Dendritic cell treated with granulocyte-macrophage colony-stimulating factor and Interleukin-4, amounts not matched to agents 40 ng/mL and 50 ng/mL, for 4 days (primary cell): ENCODE data around the gene VDR.

Source experiments
- H3K27ac Mint-ChIP-seq: one replicate; pipeline ENCODE4 v1.8.0; 2022; ENCODE audit warnings: mild to moderate bottlenecking, mixed read lengths
- H3K27me3 Mint-ChIP-seq: one replicate; pipeline ENCODE4 v1.8.0; 2022; ENCODE audit warnings: mild to moderate bottlenecking, mixed read lengths
- H3K36me3 Mint-ChIP-seq: one replicate; pipeline ENCODE4 v1.8.0; 2022; ENCODE audit warnings: low read depth, mixed read lengths
- H3K4me1 Mint-ChIP-seq: one replicate; pipeline ENCODE4 v1.8.0; 2022; ENCODE audit warnings: low read depth, mixed read lengths
- H3K4me3 Mint-ChIP-seq: one replicate; pipeline ENCODE4 v1.8.0; 2022; ENCODE audit warnings: mild to moderate bottlenecking, moderate library complexity, mixed read lengths
- H3K9me3 Mint-ChIP-seq: one replicate; pipeline ENCODE4 v1.8.0; 2022; ENCODE audit warnings: mixed read lengths
- intact Hi-C: fragments of 100-400 bp; cut with micrococcal nuclease; formaldehyde crosslinking; loops from one replicate; pipeline ENCODE4 v1.15.0; 2022

VDR gene

GRCh38 chr12:47941475-47941780 lies 36.6 kb upstream of the VDR start:
- peaks cover 41% of the 10 kb centered on the region for H3K27me3 Mint-ChIP-seq
- H3K36me3 Mint-ChIP-seq: no peaks in the 10 kb centered on the region
- intact Hi-C loops: loop anchor here (10.0 kb wide), 1 partner anchor 227 kb away; no protein-coding TSS in a partner anchor
- H3K27ac Mint-ChIP-seq: peak overlapping the region; percentile 5
- peaks cover 26% of the 10 kb centered on the region for H3K4me1 Mint-ChIP-seq
- no peaks in the 10 kb centered on the region for H3K9me3 Mint-ChIP-seq
- H3K4me3 Mint-ChIP-seq: no peak overlapping the region

DNA sequence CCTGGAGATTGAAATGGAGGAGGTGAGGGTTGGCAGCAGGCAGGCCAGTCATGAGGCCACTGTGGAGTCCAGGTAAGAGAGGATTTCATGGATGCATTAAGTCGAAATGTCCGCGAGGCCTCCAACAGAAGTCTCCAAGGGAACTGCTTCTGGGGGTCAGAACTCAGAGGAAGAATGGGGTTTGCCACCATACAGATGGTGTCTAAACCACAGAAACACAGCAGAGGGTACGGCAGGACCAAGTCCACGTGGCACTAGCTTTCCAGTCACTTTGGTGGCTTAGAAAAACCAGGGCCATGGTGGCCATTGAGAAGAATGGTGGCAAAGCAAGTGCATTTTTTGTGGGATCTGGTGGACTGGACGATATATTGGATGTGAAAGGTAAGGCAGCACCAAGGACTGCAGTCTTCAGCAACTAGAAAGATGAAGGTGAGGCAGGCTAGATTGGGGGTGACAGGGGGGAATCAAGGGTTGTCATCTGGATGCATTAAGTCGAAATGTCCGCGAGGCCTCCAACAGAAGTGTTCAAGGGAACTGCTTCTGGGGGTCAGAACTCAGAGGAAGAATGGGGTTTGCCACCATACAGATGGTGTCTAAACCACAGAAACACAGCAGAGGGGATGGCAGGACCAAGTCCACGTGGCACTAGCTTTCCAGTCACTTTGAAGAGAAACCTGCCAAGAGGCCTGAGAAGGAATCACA lies 36.1 kb upstream of the VDR start:
- Mint-ChIP-seq H3K4me1 (peaks cover 21% of the 10 kb centered on the region), H3K9me3 (no peaks in the 10 kb centered on the region), H3K27ac (peak overlapping the region; percentile 5), H3K36me3 (no peaks in the 10 kb centered on the region), H3K27me3 (peaks cover 38% of the 10 kb centered on the region), H3K4me3 (no peak overlapping the region)
- intact Hi-C loops: loop anchor here (10.0 kb wide), 1 partner anchor 226 kb away; no protein-coding TSS in a partner anchor

DNA sequence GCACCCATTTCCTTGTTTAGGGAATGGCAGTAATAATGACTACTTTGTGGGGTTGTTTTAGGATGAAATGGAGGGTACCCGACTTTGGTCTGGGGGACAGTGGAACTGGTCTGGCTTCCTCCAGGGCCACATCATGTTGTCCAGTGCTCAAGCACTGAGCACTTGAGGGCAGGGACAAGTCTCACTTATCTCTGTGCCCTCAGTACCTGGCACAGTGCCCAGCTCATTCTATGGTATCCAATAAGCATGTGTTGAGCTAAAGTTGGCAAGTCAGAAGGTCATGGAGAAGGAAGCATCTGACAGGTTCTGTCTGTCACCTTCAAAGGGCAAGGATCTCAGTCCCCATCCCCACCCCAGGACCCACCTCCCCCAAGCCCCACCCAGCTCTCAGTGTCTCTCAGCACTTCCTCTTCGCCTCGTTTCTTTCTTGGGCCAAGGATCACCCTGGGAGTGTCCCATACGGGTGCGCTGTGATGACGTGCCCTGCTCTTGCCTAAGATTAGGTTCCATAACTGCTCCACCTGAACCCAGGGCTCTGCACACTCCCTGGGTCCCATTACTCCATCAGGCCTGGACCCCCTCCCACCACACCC lies 34.3 kb upstream of the VDR start:
- H3K9me3 Mint-ChIP-seq: no peaks in the 10 kb centered on the region
- no peak overlapping the region for H3K4me3 Mint-ChIP-seq
- peaks cover 39% of the 10 kb centered on the region for H3K27me3 Mint-ChIP-seq
- peaks cover 18% of the 10 kb centered on the region for H3K4me1 Mint-ChIP-seq
- intact Hi-C loops: no loop called here
- H3K36me3 Mint-ChIP-seq: no peaks in the 10 kb centered on the region
- H3K27ac Mint-ChIP-seq: no peak overlapping the region

DNA sequence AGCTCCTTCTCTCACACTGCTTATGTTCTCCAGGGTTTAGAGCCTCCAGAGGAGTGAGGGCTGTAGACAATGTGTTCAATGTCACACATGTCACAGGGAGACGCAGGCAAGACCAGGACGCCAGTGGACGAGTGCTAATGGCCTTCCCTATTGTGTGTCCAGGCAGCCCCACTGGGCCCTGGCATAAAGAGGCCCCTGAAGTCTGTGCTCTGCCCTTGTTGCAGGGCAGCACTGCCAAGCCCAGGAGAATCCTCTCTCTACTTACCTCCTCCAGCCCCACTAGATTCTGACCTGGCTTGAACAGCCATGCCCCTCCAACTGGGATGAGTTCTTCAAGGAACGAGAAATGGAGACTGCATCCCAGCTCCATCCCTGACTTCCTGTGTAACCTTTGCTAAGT lies 33.8 kb upstream of the VDR start:
- Mint-ChIP-seq H3K9me3 (no peaks in the 10 kb centered on the region), H3K27ac (no peak overlapping the region), H3K27me3 (peaks cover 38% of the 10 kb centered on the region), H3K4me1 (peaks cover 18% of the 10 kb centered on the region), H3K36me3 (no peaks in the 10 kb centered on the region), H3K4me3 (no peak overlapping the region)
- intact Hi-C loops: no loop called here

DNA sequence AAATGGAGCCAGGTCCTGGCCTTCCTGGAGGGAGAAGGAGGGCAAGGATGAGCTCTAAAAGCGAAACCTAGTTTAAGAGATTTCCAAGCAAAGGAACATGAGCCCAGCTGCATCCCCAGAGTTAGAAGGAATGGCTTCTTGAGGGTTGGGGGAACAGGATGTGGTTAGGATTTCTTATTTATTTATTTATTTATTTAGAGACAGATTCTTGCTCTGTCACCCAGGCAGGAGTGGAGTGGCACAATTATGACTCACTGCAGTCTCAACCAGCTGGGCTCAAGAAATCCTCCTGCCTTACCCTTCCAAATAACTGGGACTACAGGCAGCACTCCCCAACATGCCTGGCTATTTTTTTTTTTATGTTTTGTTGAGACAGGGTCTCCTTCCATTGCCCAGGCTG lies 33.3 kb upstream of the VDR start:
- H3K27ac Mint-ChIP-seq: no peak overlapping the region
- H3K27me3 Mint-ChIP-seq: peaks cover 36% of the 10 kb centered on the region
- peaks cover 18% of the 10 kb centered on the region for H3K4me1 Mint-ChIP-seq
- intact Hi-C loops: no loop called here
- H3K36me3 Mint-ChIP-seq: no peaks in the 10 kb centered on the region
- no peak overlapping the region for H3K4me3 Mint-ChIP-seq
- no peaks in the 10 kb centered on the region for H3K9me3 Mint-ChIP-seq

- H3K9me3 Mint-ChIP-seq: no peaks in the 10 kb centered on the region
- no peak overlapping the region for H3K4me3 Mint-ChIP-seq
- no peak overlapping the region for H3K27ac Mint-ChIP-seq
- H3K4me1 Mint-ChIP-seq: no peaks in the 10 kb centered on the region
- intact Hi-C loops: no loop called here
- peaks cover 24% of the 10 kb centered on the region for H3K27me3 Mint-ChIP-seq
- H3K36me3 Mint-ChIP-seq: no peaks in the 10 kb centered on the region
Observed at GRCh38 chr12:47935184-47935583, 30.4 kb upstream of the VDR start.

DNA sequence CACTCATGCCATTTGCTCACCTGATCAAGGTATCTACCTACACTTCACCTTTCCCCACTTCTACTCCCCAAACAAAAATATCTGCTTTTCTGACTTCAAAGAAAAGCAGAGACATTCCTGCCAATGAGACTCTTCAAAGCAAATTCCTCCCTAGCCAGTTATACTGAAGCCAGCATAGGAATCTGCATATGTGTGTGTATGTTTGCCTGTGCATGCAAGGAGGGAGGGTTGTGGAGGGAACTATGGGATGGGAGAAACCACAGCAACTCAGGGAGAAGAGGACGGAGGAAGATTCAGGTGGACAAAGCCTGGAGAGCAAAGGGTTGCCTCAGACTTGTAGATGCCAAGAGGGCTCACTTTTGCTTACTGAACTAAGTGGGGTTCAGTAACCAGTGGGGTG lies 26.4 kb upstream of the VDR start:
- intact Hi-C loops: no loop called here
- no peak overlapping the region for H3K27ac Mint-ChIP-seq
- H3K27me3 Mint-ChIP-seq: peaks cover 29% of the 10 kb centered on the region
- H3K4me3 Mint-ChIP-seq: no peak overlapping the region
- H3K9me3 Mint-ChIP-seq: no peaks in the 10 kb centered on the region
- no peaks in the 10 kb centered on the region for H3K36me3 Mint-ChIP-seq
- H3K4me1 Mint-ChIP-seq: no peaks in the 10 kb centered on the region

DNA sequence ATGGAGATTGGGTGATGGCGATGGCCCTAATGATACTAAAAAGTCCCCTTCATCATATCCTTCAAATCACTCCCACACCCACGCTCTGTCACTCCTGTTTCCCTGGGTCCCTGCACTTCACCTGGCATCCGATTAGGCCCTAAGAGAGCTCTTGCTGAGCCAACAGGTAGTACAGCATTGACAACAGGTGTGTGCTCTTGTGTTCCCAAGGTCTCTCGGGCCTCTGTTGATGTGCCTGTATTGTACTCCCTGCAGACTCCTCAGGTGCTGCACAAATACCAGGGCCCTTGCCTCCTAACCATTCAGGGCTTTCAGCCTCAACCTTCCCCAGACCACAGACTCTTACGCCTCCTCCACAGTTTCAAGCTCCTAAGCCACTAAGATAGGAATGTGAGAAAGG lies 25.8 kb upstream of the VDR start:
- no peak overlapping the region for H3K4me3 Mint-ChIP-seq
- H3K27ac Mint-ChIP-seq: no peak overlapping the region
- peaks cover 29% of the 10 kb centered on the region for H3K27me3 Mint-ChIP-seq
- H3K9me3 Mint-ChIP-seq: no peaks in the 10 kb centered on the region
- no peaks in the 10 kb centered on the region for H3K4me1 Mint-ChIP-seq
- no peaks in the 10 kb centered on the region for H3K36me3 Mint-ChIP-seq
- intact Hi-C loops: no loop called here

GRCh38 chr12:47927346-47927745 lies 22.6 kb upstream of the VDR start:
- H3K27ac Mint-ChIP-seq: no peak overlapping the region
- H3K4me3 Mint-ChIP-seq: no peak overlapping the region
- H3K36me3 Mint-ChIP-seq: no peaks in the 10 kb centered on the region
- intact Hi-C loops: no loop called here
- H3K9me3 Mint-ChIP-seq: no peaks in the 10 kb centered on the region
- peaks cover 38% of the 10 kb centered on the region for H3K27me3 Mint-ChIP-seq
- H3K4me1 Mint-ChIP-seq: peaks cover 5% of the 10 kb centered on the region

DNA sequence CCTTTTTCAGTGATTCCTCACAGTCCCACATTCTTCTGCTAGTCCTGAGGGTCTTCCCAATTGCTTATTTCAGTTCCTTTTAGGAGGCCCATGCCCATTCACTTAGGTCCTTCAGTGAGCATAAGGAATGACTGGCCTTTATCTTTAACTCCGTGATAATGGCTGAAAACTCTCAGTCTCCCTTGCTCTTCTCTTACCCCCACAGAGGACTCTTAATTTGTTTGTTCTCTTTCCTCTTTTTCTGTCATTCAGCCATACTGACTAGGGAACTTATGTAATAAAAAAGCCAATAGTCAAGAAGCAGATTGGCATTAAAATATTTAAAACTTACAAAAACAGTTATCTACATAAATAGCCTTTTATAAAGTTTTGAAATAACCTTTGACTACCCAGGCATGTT lies 17.1 kb upstream of the VDR start:
- Mint-ChIP-seq H3K27me3 (peaks cover 21% of the 10 kb centered on the region), H3K4me3 (no peak overlapping the region), H3K36me3 (no peaks in the 10 kb centered on the region), H3K9me3 (no peaks in the 10 kb centered on the region), H3K4me1 (peaks cover 5% of the 10 kb centered on the region), H3K27ac (no peak overlapping the region)
- intact Hi-C loops: no loop called here

DNA sequence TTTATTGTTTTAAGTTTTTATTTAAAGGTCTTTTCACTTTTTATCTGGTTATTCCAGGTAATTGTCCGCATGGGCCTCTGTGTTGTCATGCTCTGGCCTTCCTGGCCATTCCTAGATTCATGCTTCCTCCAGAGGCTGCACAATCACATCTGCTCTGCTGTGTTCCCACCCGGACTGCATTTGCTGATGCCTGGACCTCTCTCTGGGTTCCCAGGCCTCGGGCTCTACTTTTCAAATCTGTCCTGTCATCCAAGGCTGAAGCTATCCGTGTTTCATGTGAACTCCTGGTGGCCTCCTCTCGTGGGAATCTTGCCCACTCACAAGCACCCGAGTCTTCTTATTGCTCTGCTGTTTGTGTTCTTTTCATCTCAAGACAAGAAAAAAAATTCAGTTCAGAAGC lies 16.1 kb upstream of the VDR start:
- no peak overlapping the region for H3K4me3 Mint-ChIP-seq
- no peaks in the 10 kb centered on the region for H3K36me3 Mint-ChIP-seq
- no peaks in the 10 kb centered on the region for H3K9me3 Mint-ChIP-seq
- intact Hi-C loops: no loop called here
- H3K27me3 Mint-ChIP-seq: peaks cover 22% of the 10 kb centered on the region
- H3K4me1 Mint-ChIP-seq: peaks cover 5% of the 10 kb centered on the region
- no peak overlapping the region for H3K27ac Mint-ChIP-seq

DNA sequence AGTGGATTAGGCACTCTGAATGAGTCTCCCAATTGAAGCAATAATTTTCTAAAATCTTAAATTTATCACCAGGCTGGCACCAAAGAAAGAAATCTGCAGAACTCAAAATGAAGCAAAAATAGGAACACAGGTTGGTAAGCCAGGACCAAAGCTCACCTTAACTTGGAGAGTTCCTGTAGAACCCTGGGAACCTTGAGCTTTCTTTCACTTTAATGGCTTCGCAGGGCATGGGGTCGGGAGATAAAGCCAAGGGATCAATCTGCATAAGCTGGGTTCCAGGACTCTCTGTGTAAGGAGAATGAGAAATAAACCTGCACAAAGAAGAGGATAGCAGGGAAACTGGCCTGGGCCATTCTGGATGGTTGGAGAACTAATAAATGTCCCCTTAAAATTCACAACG lies 8.3 kb upstream of the VDR start:
- Mint-ChIP-seq H3K9me3 (no peaks in the 10 kb centered on the region), H3K27me3 (peaks cover 24% of the 10 kb centered on the region), H3K4me1 (no peaks in the 10 kb centered on the region), H3K27ac (no peak overlapping the region), H3K4me3 (no peak overlapping the region), H3K36me3 (no peaks in the 10 kb centered on the region)
- intact Hi-C loops: no loop called here

DNA sequence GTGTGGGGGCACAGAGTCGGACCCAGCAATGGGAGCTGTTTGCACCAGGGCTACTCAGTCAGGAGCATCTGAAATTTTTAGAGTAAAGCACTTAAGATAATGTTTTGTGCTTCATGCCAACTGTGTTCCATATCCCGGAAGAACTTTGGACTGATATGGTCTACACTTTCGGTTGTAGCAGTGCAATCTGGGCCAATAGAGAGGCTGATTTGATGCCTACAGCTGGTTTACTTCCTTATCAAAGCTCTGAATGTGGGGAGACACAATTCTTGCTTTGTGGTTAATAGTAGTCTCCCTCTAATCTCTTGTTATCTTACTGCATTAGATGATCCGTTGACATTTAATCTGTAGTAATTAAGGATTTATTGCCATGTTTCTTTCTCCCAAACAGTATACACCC lies 7.8 kb upstream of the VDR start:
- H3K4me1 Mint-ChIP-seq: no peaks in the 10 kb centered on the region
- H3K27me3 Mint-ChIP-seq: peaks cover 27% of the 10 kb centered on the region
- no peak overlapping the region for H3K4me3 Mint-ChIP-seq
- intact Hi-C loops: no loop called here
- H3K9me3 Mint-ChIP-seq: no peaks in the 10 kb centered on the region
- H3K36me3 Mint-ChIP-seq: no peaks in the 10 kb centered on the region
- no peak overlapping the region for H3K27ac Mint-ChIP-seq

GRCh38 chr12:47910981-47911380 lies 6.2 kb upstream of the VDR start:
- Mint-ChIP-seq H3K36me3 (no peaks in the 10 kb centered on the region), H3K4me3 (no peak overlapping the region), H3K27ac (no peak overlapping the region), H3K9me3 (no peaks in the 10 kb centered on the region), H3K27me3 (peaks cover 41% of the 10 kb centered on the region), H3K4me1 (no peaks in the 10 kb centered on the region)
- intact Hi-C loops: no loop called here

- Mint-ChIP-seq H3K4me1 (no peaks in the 10 kb centered on the region), H3K9me3 (no peaks in the 10 kb centered on the region), H3K27me3 (peaks cover 45% of the 10 kb centered on the region), H3K27ac (no peak overlapping the region), H3K4me3 (no peak overlapping the region), H3K36me3 (no peaks in the 10 kb centered on the region)
- intact Hi-C loops: no loop called here
Observed at GRCh38 chr12:47910486-47910885, 5.7 kb upstream of the VDR start.
